Nephron progenitor cell (in vitro differentiated cells): ENCODE data around the gene GSG1L.

Source experiments
- DNase-seq: peaks from one replicate; pipeline ENCODE4 v3.0.0; 2021
- H3K27ac Mint-ChIP-seq: 2 replicates; pipeline ENCODE4 v1.8.0; 2021; ENCODE audit warnings: mild to moderate bottlenecking, moderate library complexity, mixed read lengths
- H3K27me3 Mint-ChIP-seq: 2 replicates; pipeline ENCODE4 v1.8.0; 2021; ENCODE audit warnings: mild to moderate bottlenecking, low read depth, mixed read lengths; ENCODE audit not compliant: poor library complexity
- H3K36me3 Mint-ChIP-seq: 2 replicates; pipeline ENCODE4 v1.8.0; 2021; ENCODE audit warnings: low read depth, mixed read lengths
- H3K4me1 Mint-ChIP-seq: 2 replicates; pipeline ENCODE4 v1.8.0; 2021; ENCODE audit warnings: mixed read lengths
- H3K4me3 Mint-ChIP-seq: 2 replicates; pipeline ENCODE4 v1.8.0; 2021; ENCODE audit warnings: mild to moderate bottlenecking, moderate library complexity, mixed read lengths
- H3K9me3 Mint-ChIP-seq: 2 replicates; pipeline ENCODE4 v1.8.0; 2021; ENCODE audit warnings: mild to moderate bottlenecking, moderate library complexity, mixed read lengths
- TF ChIP-seq, protein P1 (sequence below): fragments of 200-600 bp; sonication (generic); IDR thresholded peaks from 2 replicates; pipeline ENCODE4 v1.5.0; 2021; ENCODE audit warnings: antibody characterized with exemption

GSG1L gene

DNA sequence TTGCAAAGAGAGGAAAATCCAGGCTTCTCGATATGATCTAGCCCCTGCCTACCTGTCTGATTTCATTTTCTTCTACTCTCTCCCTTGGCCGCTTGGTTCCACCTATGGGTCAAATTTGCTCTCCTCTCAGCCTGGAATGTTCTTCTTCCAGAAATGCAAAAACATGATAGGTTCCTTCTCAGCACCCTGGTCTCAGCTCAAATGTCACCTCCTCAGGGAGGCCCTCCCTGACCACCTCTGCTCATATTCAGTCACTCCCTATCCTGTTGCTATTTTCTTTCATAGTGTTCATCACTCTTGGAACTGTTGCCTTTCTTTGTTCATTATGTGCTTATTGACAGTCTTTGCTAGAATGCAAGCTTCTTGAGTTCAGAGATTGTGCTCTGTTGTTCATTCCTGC, 305.0 kb downstream of the GSG1L start:
- TF ChIP-seq, protein P1, sequence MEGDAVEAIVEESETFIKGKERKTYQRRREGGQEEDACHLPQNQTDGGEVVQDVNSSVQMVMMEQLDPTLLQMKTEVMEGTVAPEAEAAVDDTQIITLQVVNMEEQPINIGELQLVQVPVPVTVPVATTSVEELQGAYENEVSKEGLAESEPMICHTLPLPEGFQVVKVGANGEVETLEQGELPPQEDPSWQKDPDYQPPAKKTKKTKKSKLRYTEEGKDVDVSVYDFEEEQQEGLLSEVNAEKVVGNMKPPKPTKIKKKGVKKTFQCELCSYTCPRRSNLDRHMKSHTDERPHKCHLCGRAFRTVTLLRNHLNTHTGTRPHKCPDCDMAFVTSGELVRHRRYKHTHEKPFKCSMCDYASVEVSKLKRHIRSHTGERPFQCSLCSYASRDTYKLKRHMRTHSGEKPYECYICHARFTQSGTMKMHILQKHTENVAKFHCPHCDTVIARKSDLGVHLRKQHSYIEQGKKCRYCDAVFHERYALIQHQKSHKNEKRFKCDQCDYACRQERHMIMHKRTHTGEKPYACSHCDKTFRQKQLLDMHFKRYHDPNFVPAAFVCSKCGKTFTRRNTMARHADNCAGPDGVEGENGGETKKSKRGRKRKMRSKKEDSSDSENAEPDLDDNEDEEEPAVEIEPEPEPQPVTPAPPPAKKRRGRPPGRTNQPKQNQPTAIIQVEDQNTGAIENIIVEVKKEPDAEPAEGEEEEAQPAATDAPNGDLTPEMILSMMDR: no peak
- peaks cover 4% of the 10 kb centered on the region for H3K27me3 Mint-ChIP-seq
- no peak overlapping the region for H3K4me3 Mint-ChIP-seq
- H3K27ac Mint-ChIP-seq: no peak overlapping the region
- DNase-seq: no peak
- no peaks in the 10 kb centered on the region for H3K9me3 Mint-ChIP-seq
- H3K36me3 Mint-ChIP-seq: peaks cover 39% of the 10 kb centered on the region
- peaks cover 70% of the 10 kb centered on the region for H3K4me1 Mint-ChIP-seq

DNA sequence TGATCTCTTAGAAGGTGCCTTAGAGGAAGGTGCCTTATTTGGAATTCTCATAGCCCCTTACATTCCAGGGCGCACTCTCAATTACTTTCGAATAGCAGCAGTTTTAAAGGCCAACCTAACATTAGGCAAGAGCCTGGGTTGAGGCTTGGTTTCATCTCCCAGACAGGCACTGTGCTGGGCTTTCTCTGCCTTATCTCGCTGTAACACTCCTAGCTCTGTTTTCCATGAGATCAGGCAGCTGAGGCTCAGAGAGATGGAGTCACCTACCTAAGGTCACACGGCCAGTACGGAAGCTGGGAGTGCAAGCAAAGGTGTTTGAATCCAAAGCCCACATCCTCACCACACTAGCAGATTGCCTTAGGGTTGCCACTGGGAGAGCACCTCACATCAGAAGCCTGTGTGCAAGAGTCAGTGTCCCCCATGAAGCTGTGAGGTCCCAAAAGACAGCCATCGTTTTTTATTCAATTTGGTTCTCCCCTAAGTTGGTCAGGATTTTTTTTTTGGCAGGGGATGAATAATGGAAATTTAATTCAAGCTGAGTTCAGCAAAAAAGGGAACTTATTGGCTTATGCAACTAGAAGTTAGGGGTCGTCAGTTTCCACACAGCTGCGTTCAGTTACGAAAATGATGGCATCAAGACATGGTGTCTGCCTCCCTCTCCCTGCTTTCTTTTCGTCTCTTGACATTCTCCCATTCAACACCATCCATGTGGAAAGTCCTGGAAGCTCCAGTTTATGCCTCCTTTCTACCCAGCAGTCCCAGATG, 307.1 kb downstream of the GSG1L start:
- Mint-ChIP-seq H3K9me3 (no peaks in the 10 kb centered on the region), H3K36me3 (peaks cover 32% of the 10 kb centered on the region), H3K4me3 (no peak overlapping the region), H3K27ac (no peak overlapping the region), H3K4me1 (peaks cover 64% of the 10 kb centered on the region), H3K27me3 (peaks cover 8% of the 10 kb centered on the region)
- DNase-seq: no peak
- TF ChIP-seq, protein P1: no peak

DNA sequence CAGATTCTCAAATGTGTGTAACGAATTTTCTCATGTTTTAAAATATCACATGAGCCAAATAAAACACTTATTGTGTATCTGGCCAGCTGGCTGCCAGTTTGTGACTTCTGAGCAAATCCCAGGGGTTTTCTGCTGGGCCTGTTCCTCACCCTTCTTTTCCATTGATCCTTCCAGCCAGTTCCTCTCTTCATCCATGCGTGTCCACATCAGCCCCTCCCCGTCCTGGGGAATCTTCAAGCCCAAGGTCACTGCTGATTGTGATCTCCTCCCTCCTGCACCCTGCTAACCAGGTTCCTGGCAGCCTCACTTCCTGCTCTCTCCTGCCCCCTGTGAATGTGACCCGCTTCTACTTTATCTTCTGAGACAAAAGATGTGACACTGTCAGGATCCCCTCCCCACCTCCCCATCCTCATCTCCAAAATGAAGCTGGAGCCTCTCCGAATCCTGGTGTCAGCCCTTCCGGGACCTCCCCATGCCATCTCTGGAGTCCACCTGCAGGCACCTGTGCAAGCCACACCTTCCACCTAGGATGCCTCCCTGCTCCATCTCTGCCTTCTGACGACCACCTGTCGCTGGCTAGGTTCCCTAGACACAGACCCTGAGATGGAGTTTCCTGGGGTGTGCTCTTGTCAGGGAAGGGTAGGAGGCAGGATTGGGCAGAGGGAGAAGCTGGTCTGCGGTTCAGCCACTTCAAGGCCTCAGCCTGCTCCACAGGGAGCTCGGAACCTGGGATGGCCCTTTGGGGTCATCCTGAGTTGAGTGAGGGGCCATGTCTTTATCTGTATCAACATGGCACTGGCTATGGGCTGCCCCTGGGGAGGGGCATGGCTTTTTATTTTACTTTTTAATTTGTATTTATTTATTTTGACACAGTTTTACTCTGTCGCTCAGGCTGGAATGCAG, 308.5 kb downstream of the GSG1L start:
- peaks cover 56% of the 10 kb centered on the region for H3K4me1 Mint-ChIP-seq
- H3K4me3 Mint-ChIP-seq: no peak overlapping the region
- DNase-seq: no peak
- TF ChIP-seq, protein P1: no peak
- H3K27me3 Mint-ChIP-seq: peaks cover 8% of the 10 kb centered on the region
- no peaks in the 10 kb centered on the region for H3K9me3 Mint-ChIP-seq
- H3K27ac Mint-ChIP-seq: no peak overlapping the region
- H3K36me3 Mint-ChIP-seq: peaks cover 34% of the 10 kb centered on the region

DNA sequence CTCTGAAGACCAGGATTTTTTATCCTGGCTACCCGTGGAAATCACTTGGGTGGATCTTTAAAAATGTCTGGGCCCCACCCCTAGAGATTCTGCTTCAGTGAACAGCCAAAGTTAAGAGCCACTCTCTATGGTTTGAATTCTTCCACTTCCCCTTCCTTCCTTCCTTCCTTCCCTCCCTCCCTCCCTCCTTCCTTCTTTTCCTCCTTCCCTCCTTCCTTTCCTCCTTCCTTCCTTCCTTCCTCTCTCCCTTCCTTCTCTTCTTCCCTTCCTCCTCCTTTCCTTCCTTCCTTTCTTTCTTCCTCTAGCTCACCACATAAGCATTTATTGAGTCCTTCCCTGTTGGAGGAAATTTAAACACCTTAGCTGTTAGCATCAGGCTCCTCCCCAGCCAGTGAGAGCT, 310.0 kb downstream of the GSG1L start:
- Mint-ChIP-seq H3K4me3 (no peak overlapping the region), H3K27me3 (peaks cover 8% of the 10 kb centered on the region), H3K4me1 (peaks cover 49% of the 10 kb centered on the region), H3K36me3 (peaks cover 33% of the 10 kb centered on the region), H3K9me3 (no peaks in the 10 kb centered on the region), H3K27ac (peak overlapping the region; percentile 39)
- DNase-seq: no peak
- TF ChIP-seq, protein P1: no peak

DNA sequence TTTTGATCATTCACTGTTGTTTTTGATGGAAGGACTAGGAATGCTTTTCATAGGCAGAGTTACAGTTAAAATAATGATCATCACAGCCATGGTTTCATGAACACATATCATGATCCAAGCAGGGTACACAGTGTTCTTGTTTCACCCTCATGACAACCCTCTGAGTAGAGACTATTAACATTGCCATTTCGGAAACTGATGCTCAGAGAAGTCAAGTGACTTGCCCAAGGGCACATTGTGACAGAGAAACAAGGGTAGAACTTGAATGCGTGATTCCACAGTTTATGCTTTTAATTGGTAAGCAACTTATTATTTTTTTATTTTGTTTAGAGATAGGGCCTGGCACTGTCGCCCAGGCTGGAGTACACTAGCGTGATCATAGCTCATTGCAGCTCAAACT, 311.3 kb downstream of the GSG1L start:
- H3K4me1 Mint-ChIP-seq: peaks cover 44% of the 10 kb centered on the region
- TF ChIP-seq, protein P1: no peak
- no peak for DNase-seq
- peaks cover 8% of the 10 kb centered on the region for H3K27me3 Mint-ChIP-seq
- peaks cover 31% of the 10 kb centered on the region for H3K36me3 Mint-ChIP-seq
- H3K9me3 Mint-ChIP-seq: no peaks in the 10 kb centered on the region
- H3K27ac Mint-ChIP-seq: no peak overlapping the region
- H3K4me3 Mint-ChIP-seq: no peak overlapping the region
